ENCODE results near the gene OSBPL6.

- TF ChIP-seq CTCF (IDR thresholded peaks at IDR 0.05 in 2 of 3, conservative IDR thresholded peaks at IDR 0.05 in 1 of 3; ENCODE audit: control insufficient read depth in 2 of 3, extremely low read depth in 1 of 3, insufficient read depth in 1 of 3, low read depth in 3 of 3, low read length in 3 of 3) (no peak), NKRF (conservative IDR thresholded peaks at IDR 0.05) (no peak), TAF1 (IDR thresholded peaks at IDR 0.05; ENCODE audit: borderline replicate concordance, low read depth, low read length) (no peak)
Measured at GRCh38 chr2:178449700-178450523, 255.6 kb downstream of the OSBPL6 start.
